ENCODE data around the gene HOXA7. TPM values are rescaled to one million over a fixed set of nuclear protein-coding genes. Genes with fewer than 3 reads are reported as not detected.
A peak's percentile ranks its signal among the peaks of the same experiment; 100 is the strongest.

HOXA7 gene
- total RNA-seq, 1 donor from 2014 or later = not detected

- peaks cover 21% of the 10 kb centered on the region for H3K9me3 Mint-ChIP-seq
- peaks cover 79% of the 10 kb centered on the region for H4K20me1 ChIP-seq (ENCODE audit: low read depth)
- TF ChIP-seq EZH2 (IDR thresholded peaks at IDR 0.05) = peak; percentile 89
- TF ChIP-seq EZH2phosphoT487 (IDR thresholded peaks at IDR 0.05) = peak; percentile 82
- no peak for TF ChIP-seq CTCF (IDR thresholded peaks at IDR 0.05)
- no peak overlapping the region for H3K27ac ChIP-seq
- H3K9ac ChIP-seq = no peak overlapping the region
- no peak overlapping the region for H2AFZ ChIP-seq (replicated peaks)
- H3F3A ChIP-seq (ENCODE audit: low read depth) = no peaks in the 10 kb centered on the region
- H3K27me3 ChIP-seq = peaks cover 100% of the 10 kb centered on the region
- H3K4me1 ChIP-seq = no peaks in the 10 kb centered on the region
- no peak for DNase-seq (ENCODE audit: low spot score)
- no peak overlapping the region for H3K27ac Mint-ChIP-seq
- no peaks in the 10 kb centered on the region for H3K9me3 ChIP-seq (ENCODE audit: low read depth)
- H3K27me3 Mint-ChIP-seq (ENCODE audit: insufficient read depth, low read depth) = peaks cover 86% of the 10 kb centered on the region
- no peak overlapping the region for H3K4me3 ChIP-seq
- H3K36me3 Mint-ChIP-seq = peaks cover 2% of the 10 kb centered on the region
- no peaks in the 10 kb centered on the region for H3K79me2 ChIP-seq (ENCODE audit: low read depth)
- no peaks in the 10 kb centered on the region for H3K36me3 ChIP-seq
- no peak overlapping the region for H3K4me3 Mint-ChIP-seq
- H3K4me1 Mint-ChIP-seq = no peaks in the 10 kb centered on the region
- no peak overlapping the region for H3K4me2 ChIP-seq
Observed at GRCh38 chr7:27133409-27134231, 22.9 kb downstream of the HOXA7 start.

- no peaks in the 10 kb centered on the region for H3K79me2 ChIP-seq (ENCODE audit: low read depth)
- no peak overlapping the region for H3K4me3 ChIP-seq
- peaks cover 21% of the 10 kb centered on the region for H3K9me3 Mint-ChIP-seq
- no peak overlapping the region for H3K9ac ChIP-seq
- peaks cover 100% of the 10 kb centered on the region for H3K27me3 ChIP-seq
- H3K9me3 ChIP-seq (ENCODE audit: low read depth) = no peaks in the 10 kb centered on the region
- no peaks in the 10 kb centered on the region for H3K4me1 Mint-ChIP-seq
- no peak for TF ChIP-seq CTCF (IDR thresholded peaks at IDR 0.05)
- H4K20me1 ChIP-seq (ENCODE audit: low read depth) = peaks cover 78% of the 10 kb centered on the region
- H3F3A ChIP-seq (ENCODE audit: low read depth) = no peaks in the 10 kb centered on the region
- H3K27ac Mint-ChIP-seq = no peak overlapping the region
- no peak overlapping the region for H3K4me2 ChIP-seq
- H3K27me3 Mint-ChIP-seq (ENCODE audit: insufficient read depth, low read depth) = peaks cover 86% of the 10 kb centered on the region
- H2AFZ ChIP-seq (replicated peaks) = no peak overlapping the region
- no peak overlapping the region for H3K27ac ChIP-seq
- H3K36me3 Mint-ChIP-seq = peaks cover 2% of the 10 kb centered on the region
- H3K36me3 ChIP-seq = no peaks in the 10 kb centered on the region
- no peak for DNase-seq (ENCODE audit: low spot score)
- H3K4me3 Mint-ChIP-seq = no peak overlapping the region
- no peaks in the 10 kb centered on the region for H3K4me1 ChIP-seq
Observed at GRCh38 chr7:27132978-27133377, 23.5 kb downstream of the HOXA7 start.

- no peak overlapping the region for H3K27ac ChIP-seq
- H3K79me2 ChIP-seq (ENCODE audit: low read depth) = no peaks in the 10 kb centered on the region
- Mint-ChIP-seq H3K27me3 (ENCODE audit: insufficient read depth, low read depth) (peaks cover 86% of the 10 kb centered on the region), H3K27ac (no peak overlapping the region), H3K36me3 (peaks cover 2% of the 10 kb centered on the region), H3K4me1 (no peaks in the 10 kb centered on the region), H3K9me3 (peaks cover 21% of the 10 kb centered on the region), H3K4me3 (no peak overlapping the region)
- DNase-seq (ENCODE audit: low spot score) = no peak
- no peaks in the 10 kb centered on the region for H3K9me3 ChIP-seq (ENCODE audit: low read depth)
- no peak overlapping the region for H2AFZ ChIP-seq (replicated peaks)
- no peak for TF ChIP-seq CTCF (IDR thresholded peaks at IDR 0.05)
- no peak for TF ChIP-seq EZH2 (IDR thresholded peaks at IDR 0.05)
- no peak for TF ChIP-seq EZH2phosphoT487 (IDR thresholded peaks at IDR 0.05)
- no peak overlapping the region for H3K4me3 ChIP-seq
- H3K4me1 ChIP-seq = no peaks in the 10 kb centered on the region
- H3K36me3 ChIP-seq = no peaks in the 10 kb centered on the region
- peaks cover 78% of the 10 kb centered on the region for H4K20me1 ChIP-seq (ENCODE audit: low read depth)
- H3K27me3 ChIP-seq = peaks cover 100% of the 10 kb centered on the region
- H3F3A ChIP-seq (ENCODE audit: low read depth) = no peaks in the 10 kb centered on the region
- H3K9ac ChIP-seq = no peak overlapping the region
- no peak overlapping the region for H3K4me2 ChIP-seq
Observed at GRCh38 chr7:27132214-27132613, 24.3 kb downstream of the HOXA7 start.

Data from neural progenitor cell (in vitro differentiated cells).